K562 (cell line): ENCODE measurements around the gene NPAS3. TPM values are rescaled to one million over a fixed set of nuclear protein-coding genes. Genes with fewer than 3 reads are reported as not detected.

Experiments used
- ATAC-seq: fragments of 200-7000 bp; cut with Tn5 transposase; 3 replicates; pipeline ENCODE4 v1.9.1; 2020; ENCODE audit warnings: moderate library complexity
- BruUV-seq: library from RNA; stranded (reverse); fragments of 400-500 nt; replicated peaks from 2 replicates; lab custom pipeline; 2021; lab: Mats Ljungman, UMichigan
- CTCF ChIA-PET: fragments of 300-600 bp; formaldehyde crosslinking; extraction: SDS; loops from one replicate; lab custom pipeline; 2021; ENCODE audit warnings: low intra/inter-chr PET ratio; lab: Yijun Ruan, JAX
- POLR2A ChIA-PET: fragments of 300-600, 350-650 bp; sonication (Branson Sonifier 250); formaldehyde crosslinking; extraction: SDS; loops from one replicate; lab custom pipeline; 2021; ENCODE audit warnings: antibody characterized with exemption, inconsistent platforms; lab: Yijun Ruan, JAX
- DNase-seq, 4 experiments: peaks; one replicate each; pipeline versions ENCODE4 v3.0.0 to v3.0.0-alpha.2; 2011 to 2018; ENCODE audit warnings: low spot score in 3 of 4, mixed read lengths in 3 of 4; ENCODE audit errors: extremely low read depth in 1 of 4
- FAIRE-seq: peaks from 2 replicates; lab custom pipeline; 2011; peaks lifted over from hg19 to GRCh38; lab: Jason Lieb, UNC
- H2AFZ ChIP-seq: 2 replicates; pipeline ENCODE4 v1.6.0; 2011; ENCODE audit warnings: low read depth, low read length, control low read depth, inconsistent platforms
- H3K27ac ChIP-seq: fragments of 200-600 bp; 3 replicates; pipeline ENCODE4 v1.8.0; 2011; ENCODE audit warnings: low read depth, mild to moderate bottlenecking, control low read depth, inconsistent platforms, low read length, moderate library complexity, mixed read lengths; ENCODE audit errors: extremely low read depth
- H3K27me3 ChIP-seq, 2 experiments: fragments of 300-600 bp in 1 of 2; 2 replicates in 1 of 2; 3 replicates in 1 of 2; pipeline versions ENCODE4 v1.6.0 to v1.8.0; 2011; ENCODE audit warnings: inconsistent platforms in 2 of 2, low read length in 2 of 2, mild to moderate bottlenecking in 1 of 2, mixed read lengths in 1 of 2, moderate library complexity in 1 of 2; ENCODE audit not compliant: control insufficient read depth in 2 of 2, insufficient read depth in 2 of 2
- H3K36me3 ChIP-seq: fragments of 300-600 bp; 3 replicates; pipeline ENCODE4 v1.8.0; 2011; ENCODE audit warnings: mild to moderate bottlenecking, low read length, inconsistent platforms; ENCODE audit not compliant: control insufficient read depth, insufficient read depth
- H3K4me1 ChIP-seq, 2 experiments: fragments of 200-600 bp in 1 of 2; replicated peaks in 1 of 2; 2 replicates in 1 of 2; 3 replicates in 1 of 2; pipeline versions ENCODE4 v1.5.1 to v1.8.0; 2011; ENCODE audit warnings: inconsistent platforms in 2 of 2, low read length in 2 of 2, mild to moderate bottlenecking in 1 of 2, mixed read lengths in 1 of 2, moderate library complexity in 1 of 2; ENCODE audit not compliant: control insufficient read depth in 2 of 2, insufficient read depth in 2 of 2
- H3K4me2 ChIP-seq: 2 replicates; pipeline ENCODE4 v1.6.1; 2011; ENCODE audit warnings: low read length, control low read depth, inconsistent platforms, mixed read lengths; ENCODE audit not compliant: insufficient read depth
- H3K4me3 ChIP-seq: fragments of 200-600 bp; sonication (generic), shearing (Covaris generic); 2 replicates; pipeline ENCODE4 v1.5.1; 2016; ENCODE audit warnings: control low read depth, inconsistent platforms
- H3K79me2 ChIP-seq: fragments of 200-600 bp; 3 replicates; pipeline ENCODE4 v1.8.0; 2011; ENCODE audit warnings: low read length, inconsistent platforms; ENCODE audit not compliant: control insufficient read depth, insufficient read depth
- H3K9ac ChIP-seq, 2 experiments: 2 replicates each; pipeline versions ENCODE4 v1.6.0 to v1.6.1; 2011; ENCODE audit warnings: low read depth in 2 of 2, low read length in 2 of 2, control low read depth in 1 of 2, inconsistent platforms in 1 of 2, mild to moderate bottlenecking in 1 of 2, mixed read lengths in 1 of 2; ENCODE audit not compliant: insufficient read depth in 1 of 2
- H3K9me1 ChIP-seq: one replicate; pipeline ENCODE4 v1.6.0; 2011; ENCODE audit warnings: inconsistent platforms, mild to moderate bottlenecking, low read length, moderate library complexity; ENCODE audit not compliant: control insufficient read depth, insufficient read depth
- H3K9me3 ChIP-seq: replicated peaks from 2 replicates; pipeline ENCODE4 v1.5.1; 2011; ENCODE audit warnings: low read depth, low read length, inconsistent platforms; ENCODE audit not compliant: control insufficient read depth, insufficient read depth
- H4K20me1 ChIP-seq: replicated peaks from 2 replicates; pipeline ENCODE4 v1.6.1; 2011; ENCODE audit warnings: low read length, inconsistent platforms, mixed read lengths; ENCODE audit not compliant: control insufficient read depth, insufficient read depth
- AFF4 ChIP-seq: sonication (generic); formaldehyde crosslinking; IDR thresholded peaks from 2 replicates; pipeline ENCODE4 v1.8.0; 2023; ENCODE audit warnings: mild to moderate bottlenecking, missing genetic modification reagents
- BRF1 ChIP-seq: IDR thresholded peaks from 3 replicates; pipeline ENCODE4 v1.6.1; 2011; ENCODE audit warnings: borderline replicate concordance, mild to moderate bottlenecking; ENCODE audit not compliant: insufficient read length; ENCODE audit errors: extremely low read depth
- CHAMP1 ChIP-seq: fragments of 450-650 bp; IDR thresholded peaks from 2 replicates; pipeline ENCODE4 v1.6.1; 2016; ENCODE audit warnings: mild to moderate bottlenecking
- DMBX1 ChIP-seq: fragments of 250-450 bp; sonication (Bioruptor Pico); IDR thresholded peaks from 2 replicates; pipeline ENCODE4 v1.8.0; 2022; ENCODE audit warnings: inconsistent platforms, mild to moderate bottlenecking, moderate library complexity, borderline replicate concordance
- FOXP1 ChIP-seq: sonication (generic); formaldehyde crosslinking; IDR thresholded peaks from 2 replicates; pipeline ENCODE4 v1.8.0; 2022; ENCODE audit warnings: mild to moderate bottlenecking, missing genetic modification reagents
- GABPB1 ChIP-seq: sonication (generic); formaldehyde crosslinking; IDR thresholded peaks from 2 replicates; pipeline ENCODE4 v1.8.0; 2022; ENCODE audit warnings: mild to moderate bottlenecking, missing genetic modification reagents
- KAT2B ChIP-seq: IDR thresholded peaks from one replicate; pipeline ENCODE4 v1.6.1; 2012; ENCODE audit warnings: low read depth, mild to moderate bottlenecking, control low read depth, inconsistent platforms, low read length, moderate library complexity
- MAFK ChIP-seq: IDR thresholded peaks from 2 replicates; pipeline ENCODE4 v1.6.1; 2011; ENCODE audit warnings: low read length, improper control_type of control experiment
- MBD2 ChIP-seq: sonication (generic); IDR thresholded peaks from 2 replicates; pipeline ENCODE4 v1.6.1; 2016; ENCODE audit warnings: low read depth, borderline replicate concordance
- MTA3 ChIP-seq: fragments of 450-650 bp; formaldehyde crosslinking; IDR thresholded peaks from 2 replicates; pipeline ENCODE4 v1.6.1; 2017; ENCODE audit warnings: mild to moderate bottlenecking, borderline replicate concordance
- MTF1 ChIP-seq: fragments of 250-450 bp; sonication (Bioruptor Pico); IDR thresholded peaks from 2 replicates; pipeline ENCODE4 v1.9.0; 2021; ENCODE audit warnings: moderate library complexity, mild to moderate bottlenecking, inconsistent platforms, borderline replicate concordance
- NR2C1 ChIP-seq, 2 experiments: fragments of 450-650 bp; IDR thresholded peaks; 2 replicates each; pipeline ENCODE4 v1.6.1; 2017; ENCODE audit warnings: mild to moderate bottlenecking in 2 of 2, antibody characterized with exemption in 1 of 2, inconsistent platforms in 1 of 2, missing compliant biosample characterization in 1 of 2, missing genetic modification characterization in 1 of 2
- PPARD ChIP-seq: fragments of 250-450 bp; sonication (Bioruptor Pico); IDR thresholded peaks from 2 replicates; pipeline ENCODE4 v1.8.0; 2022; ENCODE audit warnings: inconsistent platforms, mild to moderate bottlenecking, moderate library complexity
- RB1 ChIP-seq: fragments of 450-650 bp; IDR thresholded peaks from 2 replicates; pipeline ENCODE4 v1.6.1; 2017; ENCODE audit warnings: low read depth, mild to moderate bottlenecking
- SMARCC2 ChIP-seq: fragments of 450-650 bp; IDR thresholded peaks from 2 replicates; pipeline ENCODE4 v1.6.1; 2017; ENCODE audit warnings: antibody characterized with exemption, moderate library complexity, mild to moderate bottlenecking, low read depth
- TAF9B ChIP-seq: fragments of 450-650 bp; IDR thresholded peaks from 2 replicates; pipeline ENCODE4 v1.6.1; 2018; ENCODE audit warnings: mild to moderate bottlenecking; ENCODE audit not compliant: partially characterized antibody
- XRCC4 ChIP-seq: IDR thresholded peaks from one replicate; pipeline ENCODE4 v1.6.1; 2011; ENCODE audit not compliant: insufficient read depth, insufficient read length; ENCODE audit errors: extremely low read depth
- ZNF224 ChIP-seq: sonication (generic); formaldehyde crosslinking; IDR thresholded peaks from 2 replicates; pipeline ENCODE4 v1.8.0; 2022; ENCODE audit warnings: mild to moderate bottlenecking, missing genetic modification reagents
- ZNF561 ChIP-seq: fragments of 450-650 bp; formaldehyde crosslinking; conservative IDR thresholded peaks from 2 replicates; pipeline ENCODE4 v1.4.0; 2020; ENCODE audit warnings: mild to moderate bottlenecking, moderate library complexity
- WGBS: fragments of 100-300 bp; shearing (Covaris generic); methylation state at CpG from one replicate; pipeline ENCODE4 v1.1.6; 2016; ENCODE audit warnings: low coverage, mixed read lengths; ENCODE audit not compliant: insufficient coverage; ENCODE audit errors: missing lambda C conversion rate; 5-methylcytosine and 5-hydroxymethylcytosine counted together
- in situ Hi-C: fragments of 300-500 bp; cut with MboI; formaldehyde crosslinking; loops from 4 replicates; pipeline ENCODE4 v1.15.0; 2018; ENCODE audit warnings: inconsistent platforms, mixed read lengths
- intact Hi-C: fragments of 100-400 bp; cut with micrococcal nuclease; formaldehyde crosslinking; loops from 2 replicates; pipeline ENCODE4 v1.14.2; 2022
- polyA plus RNA-seq, 8 experiments: library from polyadenylated mRNA; depleted of rRNA in 4 of 8; stranded (reverse) in 5 of 8; unstranded in 3 of 8; fragments of >200 nt; fragmentation: Nextera tagmentation in 2 of 8; fragmentation: Illumina TruSeq in 1 of 8; extraction: Ambion mirVana in 2 of 8; extraction: Trizol in 1 of 8; gene quantifications; 2 replicates each; pipeline versions ENCODE4 v1.2.1 to v1.2.3, GENCODE V29; 2011 to 2014; ENCODE audit warnings: inconsistent platforms in 1 of 8, missing spikeins in 1 of 8
- total RNA-seq, 7 experiments: library from RNA; depleted of rRNA in 6 of 7; stranded (reverse); fragments of >200 nt in 6 of 7; fragmentation: Illumina TruSeq in 2 of 7; extraction: Trizol in 2 of 7; gene quantifications; 2 replicates each; pipeline versions ENCODE4 v1.2.1 to v1.2.3, GENCODE V29; 2011 to 2021; ENCODE audit warnings: low replicate concordance in 1 of 7

The NPAS3 gene
- total and polyA plus RNA-seq, 9 of the 15 experiments (the other 6 are each of a cell fraction or from before 2014, with no cell fraction given) = 0.04 TPM; not detected in 8

GRCh38 chr14:33521192-33521591 lies 582.5 kb downstream of the NPAS3 start:
- Histone ChIP-seq H3K4me3 (no peak overlapping the region), H2AFZ (no peak overlapping the region), H3K36me3 (no peaks in the 10 kb centered on the region), H3K27me3 (peaks cover 0 to 4% of the 10 kb centered on the region in 2 experiments; a peak in 2 of 5 replicates), H3K79me2 (no peaks in the 10 kb centered on the region), H3K27ac (no peak overlapping the region), H3K9me1 (no peaks in the 10 kb centered on the region), H3K4me2 (no peak overlapping the region), H4K20me1 (no peaks in the 10 kb centered on the region), H3K9me3 (no peaks in the 10 kb centered on the region), H3K4me1 (no peaks in the 10 kb centered on the region), H3K9ac (no peak overlapping the region)
- in situ Hi-C loops (no loop called here), intact Hi-C loops (no loop called here)
- no peak for FAIRE-seq
- POLR2A ChIA-PET = interaction anchor here (1.3 kb wide), 1 partner anchor 12 kb away, joined by 4 read pairs; no protein-coding TSS in a partner anchor
- 0% methylated on average over 1 of the region's 2 CpGs for WGBS
- BruUV-seq = no TSS peak
- DNase-seq = no peak
- CTCF ChIA-PET = no interaction called here
- no peak for ATAC-seq
- no peak for TF ChIP-seq RB1
- no peak for TF ChIP-seq ZNF561 (CRISPR knock-in tag)
- no peak for TF ChIP-seq FOXP1 (CRISPR knock-in tag)
- TF ChIP-seq AFF4 (CRISPR knock-in tag) = no peak
- TF ChIP-seq SMARCC2 = no peak
- no peak for TF ChIP-seq MBD2
- TF ChIP-seq CHAMP1 = no peak
- no peak for TF ChIP-seq GABPB1 (CRISPR knock-in tag)
- TF ChIP-seq TAF9B = no peak
- no peak for TF ChIP-seq MTA3
- TF ChIP-seq BRF1 = no peak
- TF ChIP-seq NR2C1 (IDR thresholded peaks at IDR 0.05) = no peak
- TF ChIP-seq NR2C1 (tag; IDR thresholded peaks at IDR 0.05) = no peak
- no peak for TF ChIP-seq PPARD
- no peak for TF ChIP-seq ZNF224 (CRISPR knock-in tag)
- no peak for TF ChIP-seq XRCC4
- no peak for TF ChIP-seq DMBX1 (CRISPR knock-in tag)
- TF ChIP-seq MAFK = no peak
- TF ChIP-seq KAT2B = no peak
- no peak for TF ChIP-seq MTF1
